ENCODE measurements around the gene AJUBA. TPM values are rescaled to one million over a fixed set of nuclear protein-coding genes. Genes with fewer than 3 reads are reported as not detected.
"Not testable (repeated sequence)": the region's sequence is repeated elsewhere in the genome, so short reads cannot be mapped to it uniquely, and the experiment has no call there.

AJUBA gene
- total RNA-seq, 1 experiment from 2014 or later, result 89.2 TPM

GRCh38 chr14:23006544-23007419 lies 24.4 kb upstream of the AJUBA start:
- peak; percentile 97 for DNase-seq (ENCODE audit: low read depth)

GRCh38 chr14:23006188-23006534 lies 23.8 kb upstream of the AJUBA start:
- no peak for DNase-seq (ENCODE audit: low read depth)

DNA sequence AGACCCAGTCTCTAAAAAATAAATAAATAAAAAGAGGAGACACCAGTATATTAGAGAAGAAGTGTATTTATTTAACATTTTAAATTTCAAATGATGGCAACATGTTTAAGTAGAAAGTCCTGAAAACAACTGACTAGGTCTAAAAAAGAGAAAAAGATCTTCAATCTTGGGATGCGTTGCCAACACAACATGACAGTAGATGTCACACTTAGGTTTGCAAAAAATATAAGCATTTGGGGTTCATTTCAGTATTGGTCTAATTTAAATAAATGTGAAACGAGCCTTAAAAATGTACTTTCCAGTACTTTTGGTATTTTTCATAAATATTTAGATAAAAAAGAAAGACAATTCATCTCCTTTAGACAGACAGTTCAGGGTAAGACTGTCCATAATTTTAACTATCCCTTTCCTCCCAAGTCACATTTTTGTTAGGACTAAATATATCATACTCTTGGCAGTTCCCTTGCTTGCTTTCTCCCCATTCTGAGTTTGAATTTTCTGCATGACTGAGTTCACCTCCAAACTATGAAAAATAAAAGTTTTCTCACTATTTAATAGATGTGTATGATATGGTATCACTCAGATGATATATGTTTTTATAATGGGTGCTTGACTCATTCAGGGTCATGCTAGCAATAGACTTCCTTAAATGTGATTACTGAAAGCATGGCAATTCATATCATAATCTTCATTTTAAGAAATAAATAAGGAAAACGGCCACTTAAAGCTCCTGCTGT lies 23.3 kb upstream of the AJUBA start:
- DNase-seq (ENCODE audit: low read depth), result no peak

- not testable (repeated sequence) for DNase-seq (ENCODE audit: low read depth)
These were observed 21.9 kb upstream of the AJUBA start for GRCh38 chr14:23004274-23004673.

DNA sequence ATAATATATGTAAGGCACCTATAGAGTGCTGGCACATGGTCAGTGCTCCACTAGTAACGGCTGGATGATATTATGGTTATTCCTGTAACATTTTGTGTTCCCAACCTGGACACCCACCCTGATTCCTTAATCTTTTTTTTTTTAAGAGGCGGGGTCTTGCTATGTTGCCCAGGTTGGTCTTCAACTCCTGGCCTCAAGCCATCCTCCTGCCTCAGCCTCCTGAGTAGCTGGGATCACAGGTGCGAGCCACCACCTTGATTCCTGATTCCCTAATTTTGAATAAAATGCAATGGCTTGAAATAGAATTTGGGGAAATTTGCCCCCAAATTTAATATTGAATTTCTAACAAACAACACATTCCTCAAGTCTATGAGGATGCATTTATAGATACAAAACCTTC lies 20.2 kb upstream of the AJUBA start:
- DNase-seq (ENCODE audit: low read depth), result no peak

GRCh38 chr14:23000860-23001259 lies 18.5 kb upstream of the AJUBA start:
- no peak for DNase-seq (ENCODE audit: low read depth)

GRCh38 chr14:22998329-22999012 lies 16.1 kb upstream of the AJUBA start:
- DNase-seq (ENCODE audit: low read depth), result no peak

GRCh38 chr14:22997676-22998323 lies 15.4 kb upstream of the AJUBA start:
- DNase-seq (ENCODE audit: low read depth), result no peak

GRCh38 chr14:22996768-22997654 lies 14.7 kb upstream of the AJUBA start:
- no peak for DNase-seq (ENCODE audit: low read depth)

DNA sequence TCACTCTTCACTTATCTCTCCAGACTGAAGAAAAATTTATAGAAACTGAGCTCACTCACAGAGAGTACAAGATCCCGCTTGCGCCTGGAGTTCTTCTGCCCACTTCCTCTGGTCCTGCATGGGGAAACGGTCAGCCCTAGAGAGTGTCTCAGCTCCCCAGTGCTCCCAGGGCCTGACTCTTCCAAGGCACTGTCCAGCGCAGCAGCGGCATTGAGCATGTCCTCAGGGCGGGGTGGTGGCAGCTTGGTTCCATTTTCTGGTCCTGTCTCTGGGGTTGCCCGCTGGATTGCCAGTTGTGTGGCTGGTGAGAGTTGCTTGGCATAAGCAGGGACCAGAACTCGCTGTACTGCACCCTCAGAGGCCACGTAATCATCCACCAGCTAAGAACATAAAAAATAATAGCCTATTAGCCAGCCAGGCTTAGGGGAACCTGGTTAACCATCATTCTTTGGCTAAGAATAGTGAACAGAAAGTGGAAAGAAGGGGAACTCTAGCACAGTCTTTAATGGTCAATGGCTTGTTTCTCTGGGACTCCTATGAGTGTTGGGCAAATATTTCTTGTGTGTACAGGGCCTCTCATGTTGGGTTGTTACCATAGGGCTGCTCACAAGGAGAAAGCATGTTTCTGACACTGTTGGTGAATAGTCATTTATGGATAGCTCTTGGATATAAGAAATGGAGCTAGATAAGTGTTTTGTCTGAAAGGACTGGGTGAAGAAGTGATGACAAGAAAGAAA lies 13.7 kb upstream of the AJUBA start:
- DNase-seq (ENCODE audit: low read depth), result no peak

- DNase-seq (ENCODE audit: low read depth), result peak; percentile 64
These were observed 12.5 kb upstream of the AJUBA start for GRCh38 chr14:22994762-22995275.

DNA sequence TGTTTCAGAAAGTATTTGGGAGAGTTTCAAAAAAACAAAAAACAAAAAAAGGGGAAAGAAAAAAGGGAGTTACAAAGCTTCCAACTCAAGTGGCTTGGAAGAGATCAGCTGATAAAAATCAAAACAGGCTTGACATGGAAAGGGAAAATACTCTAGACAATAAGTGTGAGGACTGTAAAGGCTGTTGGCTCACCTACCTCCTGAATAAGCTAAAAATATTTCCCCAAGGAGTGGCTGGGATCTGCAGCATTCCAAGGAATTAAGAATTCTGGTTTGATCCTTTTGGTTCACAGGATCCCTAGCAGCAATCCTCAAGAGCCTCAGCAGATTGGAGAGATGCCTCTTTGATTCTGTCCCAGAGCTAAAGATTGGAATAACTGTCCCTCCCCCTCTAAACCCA lies 11.2 kb upstream of the AJUBA start:
- no peak for DNase-seq (ENCODE audit: low read depth)

DNA sequence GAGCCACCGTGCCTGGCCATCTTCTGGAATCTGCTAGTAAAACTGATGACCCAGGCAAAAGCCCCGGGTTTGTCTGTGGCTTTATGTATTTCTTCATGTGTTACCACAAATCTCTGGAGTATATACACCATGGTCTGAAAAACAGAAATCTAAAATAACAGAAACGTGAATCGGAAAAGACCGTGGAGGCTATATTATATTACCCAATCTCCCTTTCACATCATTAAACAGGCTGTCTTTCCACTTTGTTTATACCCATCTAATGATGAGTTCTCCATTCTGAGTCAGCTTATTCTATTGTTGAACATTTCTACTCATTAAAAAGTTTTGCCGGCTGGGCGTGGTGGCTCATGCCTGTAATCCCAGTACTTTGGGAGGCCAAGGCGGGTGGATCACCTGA lies 9.5 kb upstream of the AJUBA start:
- no peak for DNase-seq (ENCODE audit: low read depth)

DNA sequence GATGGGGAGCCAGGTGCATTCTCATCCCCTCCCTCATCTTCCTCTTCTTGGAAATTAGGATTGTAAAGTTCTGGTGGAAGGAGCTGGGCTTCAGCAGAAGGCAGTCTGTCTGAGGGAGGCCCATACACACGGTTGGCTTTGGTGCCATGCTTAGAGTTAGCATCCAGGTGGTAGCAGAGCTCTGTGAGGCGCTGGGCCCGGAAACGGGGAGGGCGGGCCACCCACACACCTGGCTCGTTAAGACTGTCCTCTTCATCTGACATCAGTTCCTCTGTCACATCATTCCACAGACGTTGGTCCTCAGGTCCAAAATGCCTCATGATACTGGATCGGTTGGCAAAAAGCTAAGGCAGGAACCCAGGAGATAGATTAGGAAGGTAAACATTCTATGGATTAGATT lies 4.9 kb upstream of the AJUBA start:
- no peak for DNase-seq (ENCODE audit: low read depth)

DNA sequence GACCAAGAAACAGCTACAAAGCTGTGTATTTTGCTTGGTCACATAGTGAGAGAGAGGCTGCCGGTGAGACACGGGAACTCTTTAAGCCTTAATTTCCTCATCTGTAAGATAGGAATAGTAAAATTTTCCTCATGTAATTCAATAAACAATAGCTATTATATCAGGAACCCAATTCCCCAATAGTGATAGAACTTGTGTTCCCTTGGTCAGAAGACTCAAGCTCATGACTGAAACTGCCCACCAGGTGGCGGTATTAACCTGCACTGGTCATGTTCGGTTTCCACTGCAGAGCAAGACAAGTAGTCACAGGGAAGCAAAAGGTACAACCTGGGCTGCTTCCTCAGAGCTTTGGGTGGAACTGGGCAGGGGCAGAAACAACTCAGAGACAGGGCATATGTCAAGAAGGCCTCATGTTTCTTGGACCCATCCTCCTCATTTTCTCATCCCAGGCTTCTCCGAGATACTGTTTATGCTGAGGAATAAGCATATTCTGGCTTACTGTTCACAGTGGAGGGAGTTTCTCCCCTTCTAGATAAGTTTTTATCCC lies 4.2 kb upstream of the AJUBA start:
- peak; percentile 56 for DNase-seq (ENCODE audit: low read depth)

DNA sequence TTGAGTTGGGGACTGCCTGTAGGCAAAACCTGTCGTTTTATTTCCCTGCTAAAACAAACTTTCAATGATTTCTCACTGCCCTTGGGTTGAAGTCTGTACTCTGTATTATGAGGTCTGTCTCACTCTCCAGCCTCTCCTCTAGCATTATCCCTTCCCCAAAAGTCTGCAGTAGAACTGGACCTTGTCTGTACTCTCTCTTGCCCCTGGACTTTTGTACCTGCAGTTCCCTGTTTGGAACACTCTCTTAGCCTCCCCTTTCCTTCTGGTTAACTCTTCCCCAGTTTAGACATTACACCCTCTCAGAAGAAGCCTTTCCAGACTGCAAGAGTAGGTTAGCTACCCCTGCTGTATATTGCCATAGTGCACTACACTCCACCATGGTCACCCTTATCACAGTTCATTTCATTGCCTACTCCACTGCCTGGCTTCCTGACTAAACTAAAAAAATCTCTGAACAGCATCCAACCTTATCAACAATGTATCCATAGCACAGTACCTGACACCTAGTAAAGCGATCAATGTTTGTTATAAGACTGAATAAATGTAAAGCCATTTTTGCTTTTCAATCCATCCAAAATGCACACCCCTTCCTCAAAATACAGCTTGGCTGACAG lies 3.6 kb upstream of the AJUBA start:
- DNase-seq (ENCODE audit: low read depth), result no peak

- no peak for DNase-seq (ENCODE audit: low read depth)
These were observed 2.8 kb upstream of the AJUBA start for GRCh38 chr14:22984959-22985658.

DNA sequence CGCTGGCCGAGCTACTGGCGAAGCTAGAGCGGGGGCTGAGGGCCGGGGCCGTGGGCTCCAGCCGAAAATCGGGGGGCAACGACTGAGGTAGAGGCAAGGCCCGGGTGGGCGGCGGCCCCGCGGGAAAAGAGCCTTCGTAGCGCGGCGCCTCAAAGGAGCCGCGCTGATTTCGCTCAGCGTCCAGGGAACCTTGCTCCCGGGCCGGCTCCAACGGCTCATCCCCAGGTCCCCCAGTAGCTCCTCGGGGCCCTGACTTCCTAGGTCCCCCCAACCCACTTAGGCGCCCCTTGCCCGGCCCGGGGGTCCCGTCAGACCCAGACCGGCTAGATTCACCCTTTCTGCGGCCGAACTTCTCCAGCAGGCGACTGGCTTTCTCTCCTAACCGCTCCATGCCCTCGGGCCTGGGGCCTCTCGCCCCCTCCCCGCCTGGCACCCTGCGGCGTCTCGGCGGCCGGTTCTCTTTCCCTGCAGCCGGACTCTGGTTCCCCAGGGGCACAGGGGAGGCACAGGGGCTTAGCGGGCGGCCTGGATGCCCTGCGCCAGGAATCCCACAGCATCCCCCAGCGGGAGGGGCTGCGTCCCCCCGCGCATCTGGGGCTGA lies 375 bp downstream of the AJUBA start:
- DNase-seq (ENCODE audit: low read depth), result no peak

Measured in HT1080 (cell line).